ENCODE results near the gene TMC1.

The TMC1 gene

DNA sequence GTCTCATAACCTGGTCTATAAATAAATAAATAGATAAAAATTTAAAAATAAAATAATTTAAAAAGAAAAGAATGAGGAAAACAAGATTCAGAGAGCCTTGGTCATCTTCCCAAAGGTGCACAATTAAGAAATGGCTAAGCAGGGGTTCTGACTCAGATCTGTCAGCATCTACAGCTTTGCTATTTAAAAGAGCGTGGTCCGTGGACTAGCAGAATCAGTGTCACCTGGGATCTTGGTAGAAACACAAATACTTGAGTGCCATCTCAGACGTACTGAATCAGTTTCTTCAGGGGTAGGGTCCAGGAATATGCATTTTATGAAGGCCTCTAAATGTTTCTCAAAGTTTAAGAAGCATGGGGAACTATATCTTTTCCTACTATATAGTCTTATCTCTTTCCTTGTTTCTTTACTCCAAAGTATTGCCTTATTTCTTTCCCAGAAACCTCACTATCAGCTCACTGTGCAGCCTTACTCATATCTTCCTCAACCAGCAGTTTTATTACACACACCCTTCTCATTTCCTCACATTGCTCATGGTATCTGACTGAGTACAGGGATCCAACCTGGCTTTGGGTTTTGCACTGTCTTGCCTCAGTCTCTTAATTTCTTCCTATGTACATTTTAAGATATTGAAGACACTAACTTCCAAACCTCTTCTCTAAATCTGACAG lies 58.6 kb downstream of the TMC1 start:
- Mint-ChIP-seq H3K4me1 (peaks cover 4% of the 10 kb centered on the region), H3K27me3 (no peaks in the 10 kb centered on the region), H3K36me3 (no peaks in the 10 kb centered on the region), H3K9me3 (no peaks in the 10 kb centered on the region), H3K27ac (no peak overlapping the region), H3K4me3 (no peak overlapping the region)

GRCh38 chr9:72581694-72582093 lies 60.3 kb downstream of the TMC1 start:
- no peaks in the 10 kb centered on the region for H3K27me3 Mint-ChIP-seq
- H3K4me1 Mint-ChIP-seq, result peaks cover 17% of the 10 kb centered on the region
- no peaks in the 10 kb centered on the region for H3K9me3 Mint-ChIP-seq
- no peaks in the 10 kb centered on the region for H3K36me3 Mint-ChIP-seq
- no peak overlapping the region for H3K4me3 Mint-ChIP-seq
- H3K27ac Mint-ChIP-seq, result no peak overlapping the region

DNA sequence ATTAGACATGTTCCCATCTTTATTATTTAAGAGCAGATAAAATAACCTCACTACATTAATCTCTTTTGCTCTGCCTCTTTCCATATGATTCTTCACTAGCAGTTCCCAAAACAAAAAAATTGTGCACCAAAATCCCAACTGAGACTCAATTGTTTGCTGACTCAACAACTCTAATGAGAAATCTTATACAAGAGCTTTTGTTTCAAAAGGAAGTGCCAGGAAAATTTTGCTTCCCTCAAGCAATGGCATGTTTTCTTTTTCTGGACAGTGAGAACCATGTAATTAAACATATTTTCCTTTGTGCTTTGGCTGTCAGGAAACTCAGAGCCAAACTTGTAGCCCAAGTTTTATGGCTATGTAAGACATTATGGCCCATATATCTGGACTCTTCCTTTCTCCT lies 62.0 kb downstream of the TMC1 start:
- no peaks in the 10 kb centered on the region for H3K27me3 Mint-ChIP-seq
- H3K4me1 Mint-ChIP-seq, result peaks cover 20% of the 10 kb centered on the region
- H3K4me3 Mint-ChIP-seq, result no peak overlapping the region
- no peaks in the 10 kb centered on the region for H3K9me3 Mint-ChIP-seq
- no peaks in the 10 kb centered on the region for H3K36me3 Mint-ChIP-seq
- H3K27ac Mint-ChIP-seq, result no peak overlapping the region

DNA sequence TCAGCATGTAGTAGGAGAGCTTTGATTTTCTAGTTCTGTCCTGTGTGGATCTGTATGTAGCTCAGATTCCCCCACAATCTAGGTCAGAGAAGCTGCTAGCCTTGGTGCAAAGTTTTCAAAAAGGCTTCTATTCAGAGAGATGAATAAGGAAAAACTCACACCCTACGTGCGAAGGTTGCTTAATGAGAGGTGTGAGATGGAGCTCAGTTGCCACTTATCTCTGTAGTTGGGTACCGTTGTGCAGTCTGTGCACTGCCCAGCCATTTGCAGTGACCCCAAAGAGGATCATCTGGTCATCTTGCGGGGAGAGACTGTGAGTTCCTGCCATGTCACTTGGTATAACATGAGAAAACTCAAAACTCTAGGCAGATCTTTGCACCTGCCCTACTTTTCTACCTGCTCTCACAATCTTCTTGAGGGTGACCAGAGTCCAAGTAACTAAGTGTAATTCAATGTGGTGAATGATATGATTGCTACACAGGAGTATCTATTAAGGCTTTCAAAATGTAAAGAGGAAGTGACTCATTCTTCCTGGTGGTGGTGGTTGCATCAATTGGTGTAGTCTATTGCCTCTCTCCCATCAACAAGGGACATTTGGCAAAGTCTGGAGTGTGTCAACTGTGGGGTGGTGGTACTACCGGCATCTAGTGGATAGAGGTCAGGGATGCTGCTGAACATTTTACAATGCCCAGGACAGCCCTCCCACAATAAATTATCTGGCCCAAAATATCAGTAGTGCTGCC lies 65.2 kb downstream of the TMC1 start:
- H3K27me3 Mint-ChIP-seq, result no peaks in the 10 kb centered on the region
- H3K4me3 Mint-ChIP-seq, result no peak overlapping the region
- no peaks in the 10 kb centered on the region for H3K9me3 Mint-ChIP-seq
- H3K36me3 Mint-ChIP-seq, result no peaks in the 10 kb centered on the region
- H3K27ac Mint-ChIP-seq, result no peak overlapping the region
- peaks cover 31% of the 10 kb centered on the region for H3K4me1 Mint-ChIP-seq

- H3K9me3 Mint-ChIP-seq, result no peaks in the 10 kb centered on the region
- H3K27ac Mint-ChIP-seq, result no peak overlapping the region
- H3K4me3 Mint-ChIP-seq, result no peak overlapping the region
These were observed 66.9 kb downstream of the TMC1 start for GRCh38 chr9:72588336-72588735.

DNA sequence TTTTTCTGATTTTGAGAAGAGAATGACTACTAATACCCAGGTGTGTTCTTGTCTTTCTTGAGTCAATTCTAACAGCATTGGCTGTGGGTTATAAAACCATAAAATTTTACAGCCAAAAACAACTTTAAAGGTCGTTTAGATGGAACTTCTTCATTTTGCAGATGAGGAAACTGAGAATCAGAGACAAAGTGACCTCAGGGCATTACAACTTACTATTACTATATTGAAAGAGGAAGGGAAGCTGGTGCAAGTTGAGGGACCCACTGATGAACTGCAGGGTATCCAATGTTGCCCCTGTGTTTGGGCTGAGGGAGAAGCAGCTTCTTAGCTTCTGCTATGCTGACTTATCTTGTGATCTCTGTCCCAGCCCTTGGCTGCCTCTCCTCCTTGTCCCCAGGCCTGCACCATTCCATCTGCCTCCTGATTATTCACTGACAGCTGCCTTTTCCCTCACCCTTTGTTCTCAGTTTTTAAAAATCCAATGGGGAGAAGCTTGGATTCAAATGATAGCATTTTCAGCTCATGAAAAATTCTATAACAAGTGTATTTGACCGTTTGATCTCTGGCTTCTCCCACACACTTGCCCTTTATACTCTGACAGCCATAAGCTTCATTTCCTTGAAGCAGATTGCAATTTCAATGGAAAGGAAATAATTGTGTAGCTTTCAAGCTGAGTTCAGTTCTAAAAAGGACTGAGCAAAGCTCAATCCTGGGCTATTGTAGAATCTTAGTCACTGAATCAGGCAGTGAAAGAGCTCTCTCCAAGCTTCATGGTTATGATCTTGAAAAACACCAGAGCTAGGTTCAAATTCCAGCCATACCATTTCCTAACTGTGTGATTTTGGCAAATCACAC lies 68.5 kb downstream of the TMC1 start:
- no peaks in the 10 kb centered on the region for H3K9me3 Mint-ChIP-seq
- H3K4me1 Mint-ChIP-seq, result peaks cover 27% of the 10 kb centered on the region
- H3K27me3 Mint-ChIP-seq, result peaks cover 2% of the 10 kb centered on the region
- H3K36me3 Mint-ChIP-seq, result no peaks in the 10 kb centered on the region
- H3K27ac Mint-ChIP-seq, result no peak overlapping the region
- no peak overlapping the region for H3K4me3 Mint-ChIP-seq

More at GRCh38 chr9:72588336-72588735, 66.9 kb downstream of the TMC1 start:
- Mint-ChIP-seq H3K36me3 (no peaks in the 10 kb centered on the region), H3K27me3 (no peaks in the 10 kb centered on the region), H3K4me1 (peaks cover 27% of the 10 kb centered on the region)

GRCh38 chr9:72590824-72591223 lies 69.4 kb downstream of the TMC1 start:
- Mint-ChIP-seq H3K27me3 (peaks cover 2% of the 10 kb centered on the region), H3K9me3 (no peaks in the 10 kb centered on the region), H3K4me1 (peaks cover 21% of the 10 kb centered on the region), H3K36me3 (no peaks in the 10 kb centered on the region), H3K4me3 (no peak overlapping the region), H3K27ac (no peak overlapping the region)

DNA sequence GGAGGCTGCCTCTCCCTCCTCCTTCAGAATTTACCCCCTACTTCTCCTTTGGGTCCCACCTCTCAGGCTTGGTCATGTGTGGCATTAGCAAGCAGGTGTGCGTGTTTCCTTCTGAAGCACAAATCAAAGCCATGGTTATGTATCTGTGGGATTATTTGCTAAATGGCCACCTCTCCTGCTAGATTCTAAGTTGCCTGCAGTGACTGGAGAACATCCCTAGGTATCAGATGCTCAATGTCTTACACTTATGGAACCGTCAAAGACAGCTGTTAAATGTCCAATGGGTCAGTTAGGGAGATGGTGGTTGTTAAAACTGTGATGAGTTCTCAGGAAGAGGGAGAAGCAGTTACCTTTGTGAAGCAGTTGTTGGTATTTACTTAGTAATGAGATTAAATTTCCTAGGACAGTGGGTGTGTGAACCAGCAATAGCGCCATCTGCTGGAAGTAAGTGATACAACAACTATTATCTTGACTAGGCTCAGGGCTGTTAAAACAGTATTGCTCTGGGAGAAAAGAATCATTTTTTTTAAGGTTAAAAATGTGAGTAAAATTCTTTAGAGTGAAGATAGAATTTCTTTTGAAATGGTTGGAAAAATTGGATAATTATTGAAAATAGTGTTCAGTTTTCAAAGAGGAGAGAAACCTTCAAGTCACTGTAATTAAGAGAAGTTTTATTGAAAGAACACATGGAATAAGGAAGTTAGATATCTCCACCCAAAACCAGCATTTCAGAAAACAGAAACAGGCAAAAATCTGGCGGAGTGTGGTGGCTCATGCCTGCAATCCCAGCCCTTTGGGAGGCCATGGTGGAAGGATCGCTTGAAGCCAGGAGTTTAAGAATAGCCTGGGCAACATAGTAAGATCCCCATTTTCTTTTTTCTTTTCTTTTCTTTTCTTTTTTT lies 71.3 kb downstream of the TMC1 start:
- Mint-ChIP-seq H3K4me1 (peaks cover 11% of the 10 kb centered on the region), H3K27ac (no peak overlapping the region), H3K9me3 (no peaks in the 10 kb centered on the region), H3K27me3 (peaks cover 2% of the 10 kb centered on the region), H3K36me3 (no peaks in the 10 kb centered on the region), H3K4me3 (no peak overlapping the region)

DNA sequence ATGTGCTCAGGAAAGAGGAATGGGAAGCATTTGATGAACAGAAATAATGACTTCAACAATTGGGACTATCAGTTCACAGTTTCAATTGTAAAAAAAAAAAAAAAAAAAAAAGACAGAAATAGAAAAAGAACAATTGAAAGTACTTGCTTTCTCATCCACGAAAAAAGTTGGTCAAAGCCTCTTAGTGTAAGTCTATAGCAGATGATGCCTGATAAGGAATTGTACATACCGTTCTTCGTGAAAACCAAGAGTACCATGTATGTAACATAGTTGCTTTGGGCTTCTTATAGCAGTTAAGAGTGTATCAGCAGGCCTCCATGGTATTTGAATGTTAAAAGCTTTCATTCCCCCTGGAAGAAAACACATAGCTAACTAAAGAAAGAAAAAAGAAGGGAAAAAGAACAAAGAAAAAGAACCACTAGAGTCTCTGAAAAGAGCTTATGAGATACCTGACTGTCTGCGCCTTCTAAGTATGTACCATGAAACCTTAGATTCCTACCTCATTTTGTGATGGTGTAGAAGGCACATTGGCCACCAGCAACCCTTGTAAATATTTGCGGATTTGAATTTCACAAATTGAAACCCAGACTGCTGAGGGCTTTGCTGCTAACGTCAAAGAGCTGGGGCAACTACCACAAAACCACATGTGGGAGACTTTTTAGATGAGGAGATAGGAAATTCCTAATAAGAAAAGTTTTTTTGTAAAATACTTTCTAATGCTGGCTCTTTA lies 75.2 kb downstream of the TMC1 start:
- peaks cover 2% of the 10 kb centered on the region for H3K27me3 Mint-ChIP-seq
- no peaks in the 10 kb centered on the region for H3K36me3 Mint-ChIP-seq
- H3K27ac Mint-ChIP-seq, result no peak overlapping the region
- no peaks in the 10 kb centered on the region for H3K9me3 Mint-ChIP-seq
- H3K4me3 Mint-ChIP-seq, result no peak overlapping the region
- no peaks in the 10 kb centered on the region for H3K4me1 Mint-ChIP-seq

- no peak overlapping the region for H3K4me3 Mint-ChIP-seq
- H3K9me3 Mint-ChIP-seq, result no peaks in the 10 kb centered on the region
- no peaks in the 10 kb centered on the region for H3K36me3 Mint-ChIP-seq
- peaks cover 2% of the 10 kb centered on the region for H3K27me3 Mint-ChIP-seq
- H3K4me1 Mint-ChIP-seq, result no peaks in the 10 kb centered on the region
- no peak overlapping the region for H3K27ac Mint-ChIP-seq
These were observed 75.7 kb downstream of the TMC1 start for GRCh38 chr9:72597181-72597517.

DNA sequence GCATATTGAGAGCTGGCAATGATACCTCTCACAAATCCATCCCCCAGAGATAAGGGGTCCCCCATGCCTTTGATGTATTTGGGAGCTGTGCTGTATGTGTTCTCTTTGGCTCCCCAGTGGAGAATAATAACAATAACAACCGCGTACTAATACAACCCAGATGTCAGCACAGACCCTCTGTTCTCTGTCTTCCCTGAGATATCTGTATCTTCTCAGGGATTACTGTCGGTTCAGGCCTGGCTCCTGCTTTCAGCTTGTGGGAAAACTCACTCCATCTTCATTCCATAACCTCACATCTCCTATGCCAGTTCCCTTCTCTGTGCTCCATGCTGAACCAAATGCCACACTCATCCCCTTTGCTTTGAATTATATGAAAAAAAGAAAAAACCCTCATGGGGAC lies 76.2 kb downstream of the TMC1 start:
- H3K4me3 Mint-ChIP-seq, result no peak overlapping the region
- no peaks in the 10 kb centered on the region for H3K36me3 Mint-ChIP-seq
- H3K27me3 Mint-ChIP-seq, result peaks cover 2% of the 10 kb centered on the region
- H3K9me3 Mint-ChIP-seq, result no peaks in the 10 kb centered on the region
- H3K27ac Mint-ChIP-seq, result no peak overlapping the region
- H3K4me1 Mint-ChIP-seq, result no peaks in the 10 kb centered on the region

GRCh38 chr9:72598639-72599038 lies 77.2 kb downstream of the TMC1 start:
- Mint-ChIP-seq H3K36me3 (no peaks in the 10 kb centered on the region), H3K27ac (no peak overlapping the region), H3K4me3 (no peak overlapping the region), H3K9me3 (no peaks in the 10 kb centered on the region), H3K27me3 (peaks cover 2% of the 10 kb centered on the region), H3K4me1 (no peaks in the 10 kb centered on the region)

DNA sequence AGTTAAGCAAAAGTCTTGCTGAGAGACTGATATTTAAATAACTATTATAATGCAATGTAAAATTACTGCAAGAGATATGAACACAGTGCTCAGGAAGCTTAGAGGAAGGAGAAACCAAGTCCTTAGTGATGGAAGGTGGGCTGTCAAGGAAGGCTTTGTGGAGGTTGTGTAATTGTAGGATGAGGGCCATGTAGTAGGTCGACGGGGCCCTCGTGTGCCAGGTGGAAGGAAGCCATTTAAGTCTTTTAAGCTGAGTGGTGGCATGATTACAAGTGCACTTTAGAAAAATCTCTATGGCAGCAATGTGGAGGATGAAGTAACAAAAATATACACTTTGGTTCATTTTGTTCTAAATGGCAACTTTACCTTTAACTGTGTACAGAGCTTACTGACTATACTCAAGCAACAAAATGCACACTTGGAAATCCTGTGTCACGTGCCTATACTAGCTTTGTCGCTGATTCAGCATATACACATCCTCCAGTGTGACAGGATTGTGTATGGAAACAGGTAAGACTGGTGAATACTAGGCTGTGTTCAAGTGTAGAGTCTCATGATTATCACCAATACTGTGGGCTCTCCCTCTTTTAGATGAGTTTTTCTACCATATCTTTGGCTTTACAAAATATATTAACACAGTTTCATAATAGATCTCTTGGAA lies 78.6 kb downstream of the TMC1 start:
- no peaks in the 10 kb centered on the region for H3K4me1 Mint-ChIP-seq
- no peaks in the 10 kb centered on the region for H3K27me3 Mint-ChIP-seq
- no peaks in the 10 kb centered on the region for H3K9me3 Mint-ChIP-seq
- no peak overlapping the region for H3K27ac Mint-ChIP-seq
- no peaks in the 10 kb centered on the region for H3K36me3 Mint-ChIP-seq
- no peak overlapping the region for H3K4me3 Mint-ChIP-seq

- H3K4me1 Mint-ChIP-seq, result no peaks in the 10 kb centered on the region
- H3K4me3 Mint-ChIP-seq, result no peak overlapping the region
- no peaks in the 10 kb centered on the region for H3K36me3 Mint-ChIP-seq
- no peaks in the 10 kb centered on the region for H3K27me3 Mint-ChIP-seq
- H3K27ac Mint-ChIP-seq, result no peak overlapping the region
- H3K9me3 Mint-ChIP-seq, result no peaks in the 10 kb centered on the region
These were observed 79.3 kb downstream of the TMC1 start for GRCh38 chr9:72600671-72601070.
